NCI-H2171 (cell line): ENCODE measurements around the gene ZEB2.

Source experiments
- DNase-seq: peaks from one replicate; lab custom pipeline; 2025; lab: John Stamatoyannopoulos, UW

ZEB2 gene

GRCh38 chr2:144351687-144352086 lies 168.2 kb downstream of the ZEB2 start:
- DNase-seq: no peak

- no peak for DNase-seq
These were observed 169.6 kb downstream of the ZEB2 start for GRCh38 chr2:144350151-144350802.

- DNase-seq: peak; percentile 8
These were observed 170.2 kb downstream of the ZEB2 start for GRCh38 chr2:144349674-144350073.

GRCh38 chr2:144348846-144349245 lies 171.1 kb downstream of the ZEB2 start:
- DNase-seq: no peak

- no peak for DNase-seq
These were observed 173.7 kb downstream of the ZEB2 start for GRCh38 chr2:144346229-144346628.

GRCh38 chr2:144343145-144343544 lies 176.8 kb downstream of the ZEB2 start:
- DNase-seq: no peak

GRCh38 chr2:144341538-144341937 lies 178.4 kb downstream of the ZEB2 start:
- DNase-seq: no peak

- no peak for DNase-seq
These were observed 180.9 kb downstream of the ZEB2 start for GRCh38 chr2:144339048-144339447.

GRCh38 chr2:144334551-144334950 lies 185.4 kb downstream of the ZEB2 start:
- DNase-seq: no peak
